HG03575 (cell line): Measurements from ENCODE around the gene SLC49A3.
"Not testable (repeated sequence)": the region's sequence is repeated elsewhere in the genome, so short reads cannot be mapped to it uniquely, and the experiment has no call there.

Experiments used
- ATAC-seq: cut with Tn5 transposase; IDR thresholded peaks from one replicate; pipeline ENCODE4 v1.9.1; 2021; ENCODE audit not compliant: unreplicated experiment, insufficient number of reproducible peaks, low FRiP score; ENCODE audit errors: extremely low read depth

The SLC49A3 gene

GRCh38 chr4:674172-675035 is 14.5 kb downstream of the SLC49A3 start, which contains the start of the genes ATP5ME and MYL5:
Gene ATP5ME (minus strand): TSS chr4:674276. CDS start chr4:674247, 29 bp downstream.
Gene MYL5 (plus strand): TSS chr4:674542. CDS start chr4:678027, 3,485 bp downstream.
- peak; percentile 58 for ATAC-seq

DNA sequence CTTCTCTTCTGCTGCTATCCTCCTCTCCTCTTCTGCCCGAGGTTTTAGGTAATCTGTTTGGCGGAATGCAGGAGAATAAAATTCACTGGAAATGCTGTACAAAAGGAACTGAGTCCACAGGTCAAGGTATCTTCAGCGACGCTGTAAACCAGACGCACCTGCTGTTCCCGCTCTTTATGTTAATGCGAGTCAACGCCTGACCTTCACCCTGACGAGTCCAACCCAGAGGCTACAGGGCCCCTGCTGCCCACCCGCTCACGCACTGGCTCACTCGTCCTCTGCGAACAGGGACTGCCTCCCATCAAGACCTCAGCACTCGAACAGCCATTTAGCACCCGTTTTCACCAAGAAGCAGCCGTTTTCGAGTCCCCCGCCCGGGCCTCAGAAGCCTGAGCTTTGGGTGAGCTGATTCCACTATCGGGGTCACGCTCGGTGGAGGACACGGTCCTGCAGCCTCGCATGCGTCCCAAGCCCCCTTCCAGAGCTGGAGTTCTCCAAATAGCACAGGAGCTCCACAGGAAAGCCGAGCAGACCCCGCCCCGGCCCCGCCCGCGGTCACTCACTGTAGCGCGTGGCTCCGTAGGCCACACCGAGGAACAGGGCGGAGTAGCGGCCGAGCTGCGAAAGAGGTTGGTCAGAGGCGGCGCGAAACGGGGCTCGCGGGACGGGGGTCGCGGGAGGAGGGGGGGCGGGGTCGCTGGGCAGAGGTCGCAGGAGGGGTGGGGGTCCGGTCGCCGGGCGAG is 15.4 kb downstream of the SLC49A3 start:
- ATAC-seq = no peak

- no peak for ATAC-seq
Observed at GRCh38 chr4:671769-672168, 17.2 kb downstream of the SLC49A3 start.

DNA sequence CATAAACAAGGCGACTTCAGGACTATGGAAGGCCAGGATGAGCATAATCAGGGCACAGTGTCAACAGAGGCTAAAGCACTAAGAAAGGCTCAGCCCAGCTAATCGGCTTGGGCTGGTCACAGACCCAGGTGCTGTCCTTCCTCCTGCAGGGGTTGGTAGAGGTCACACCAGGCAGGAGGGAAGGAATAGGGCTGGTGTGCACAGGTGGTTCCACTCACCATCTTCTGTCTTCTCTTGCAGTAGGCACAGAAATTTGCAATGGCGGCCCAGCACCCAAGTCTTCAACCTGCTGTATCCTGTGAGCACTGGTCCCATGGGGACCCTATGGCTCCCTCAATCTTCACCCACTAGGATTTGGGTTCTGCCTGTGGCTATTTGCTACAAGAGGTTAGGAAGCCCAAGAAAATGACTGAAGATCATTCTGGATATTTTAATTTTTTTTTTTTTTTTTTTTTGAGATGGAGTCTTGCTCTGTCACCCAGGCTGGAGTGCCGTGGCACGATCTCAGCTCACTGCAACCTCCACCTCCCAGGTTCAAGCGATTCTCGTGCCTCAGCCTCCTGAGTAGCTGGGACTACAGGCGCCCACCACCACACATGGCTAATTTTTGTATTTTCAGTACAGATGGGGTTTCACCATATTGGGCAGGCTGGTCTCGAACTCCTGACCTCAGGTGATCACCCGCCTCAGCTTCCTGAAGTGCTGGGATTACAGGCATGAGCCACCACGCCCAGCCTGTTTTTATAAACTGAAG is 19.0 kb downstream of the SLC49A3 start:
- ATAC-seq = not testable (repeated sequence)

DNA sequence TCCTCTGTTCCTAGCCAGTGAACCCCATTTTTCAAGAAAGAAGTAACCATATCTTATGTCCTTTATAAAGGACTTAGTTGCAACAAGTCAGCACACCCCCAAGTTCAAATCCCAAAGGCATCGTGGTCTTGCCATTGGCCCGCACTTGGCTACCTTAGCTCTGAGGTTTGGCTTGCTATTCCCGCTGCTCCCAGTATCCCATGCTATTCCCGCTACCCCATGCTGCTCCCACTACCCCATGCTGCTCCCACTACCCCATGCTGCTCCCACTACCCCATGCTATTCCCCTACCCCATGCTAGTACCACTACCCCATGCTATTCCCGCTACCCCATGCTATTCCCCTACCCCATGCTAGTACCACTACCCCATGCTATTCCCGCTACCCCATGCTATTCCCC is 20.7 kb downstream of the SLC49A3 start:
- not testable (repeated sequence) for ATAC-seq

DNA sequence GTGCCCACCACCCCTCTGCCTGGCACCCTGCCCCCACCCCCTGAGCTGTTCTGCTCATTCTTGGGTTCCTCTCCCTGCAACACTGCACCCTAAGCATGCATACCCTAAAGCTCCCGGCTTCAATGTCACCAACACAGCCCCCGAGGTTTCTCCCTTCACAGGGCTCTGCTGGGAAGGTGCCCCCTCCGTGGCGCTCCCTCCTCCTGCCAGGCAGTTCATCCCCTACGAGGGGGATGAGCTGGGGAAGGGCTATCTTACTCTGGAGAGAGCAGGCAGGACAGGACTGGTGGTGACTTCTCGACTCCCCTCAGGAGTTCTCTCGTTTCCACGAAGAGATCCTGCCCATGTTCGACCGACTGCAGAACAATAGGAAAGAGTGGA is 21.4 kb downstream of the SLC49A3 start:
- ATAC-seq = no peak

DNA sequence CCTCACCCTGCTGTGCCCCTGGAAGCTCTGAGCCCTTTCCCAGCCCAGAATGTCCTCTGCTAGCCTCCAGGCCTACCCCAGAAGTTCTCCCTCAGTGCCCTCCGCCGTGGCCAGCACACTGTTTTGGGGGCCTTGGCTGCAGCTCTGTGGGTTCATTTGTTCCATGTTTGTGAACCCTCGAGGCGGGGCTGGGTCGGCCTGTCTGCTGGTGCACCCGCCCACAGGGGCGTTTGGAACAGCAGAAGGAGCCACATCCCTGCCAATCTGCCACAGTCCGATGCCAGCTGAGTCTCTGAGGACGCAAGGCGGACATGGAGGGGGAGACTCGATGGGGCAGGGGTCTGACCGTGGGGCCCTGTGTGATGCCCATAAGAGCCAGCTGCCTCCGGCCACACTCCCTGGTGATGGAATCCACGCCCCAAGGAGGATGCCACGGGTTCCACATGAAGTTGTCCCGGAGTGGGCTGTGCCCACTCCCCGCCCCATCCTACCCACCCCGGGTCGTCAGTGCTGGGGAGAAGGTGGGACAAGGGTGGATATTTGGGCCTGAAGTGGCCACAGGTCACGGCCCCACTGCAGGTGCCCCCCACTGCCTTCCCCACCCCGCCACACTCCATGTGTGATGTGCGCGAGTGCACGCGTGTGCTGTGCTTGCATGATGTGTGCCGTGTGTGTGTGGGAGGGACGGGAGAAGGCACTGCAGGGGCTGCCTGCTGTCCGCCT is 22.0 kb downstream of the SLC49A3 start:
- ATAC-seq = no peak

DNA sequence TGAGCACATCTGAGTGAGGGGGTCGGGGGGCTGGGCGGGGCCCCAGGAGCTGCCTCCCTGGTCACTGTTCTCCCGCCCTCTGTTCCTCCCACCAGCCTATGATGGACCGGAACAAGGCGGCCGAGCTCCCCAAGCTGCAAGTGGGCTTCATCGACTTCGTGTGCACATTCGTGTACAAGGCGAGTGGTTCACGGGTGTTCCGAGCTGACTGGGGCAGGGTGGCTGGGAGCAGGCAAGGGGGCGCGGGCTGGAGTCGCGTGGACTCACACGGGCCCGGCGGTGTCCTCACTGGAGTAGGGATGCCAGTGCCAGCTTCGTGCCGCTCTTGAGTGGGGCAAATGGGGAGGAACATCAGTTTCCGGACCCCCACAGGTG is 22.5 kb downstream of the SLC49A3 start:
- no peak for ATAC-seq

DNA sequence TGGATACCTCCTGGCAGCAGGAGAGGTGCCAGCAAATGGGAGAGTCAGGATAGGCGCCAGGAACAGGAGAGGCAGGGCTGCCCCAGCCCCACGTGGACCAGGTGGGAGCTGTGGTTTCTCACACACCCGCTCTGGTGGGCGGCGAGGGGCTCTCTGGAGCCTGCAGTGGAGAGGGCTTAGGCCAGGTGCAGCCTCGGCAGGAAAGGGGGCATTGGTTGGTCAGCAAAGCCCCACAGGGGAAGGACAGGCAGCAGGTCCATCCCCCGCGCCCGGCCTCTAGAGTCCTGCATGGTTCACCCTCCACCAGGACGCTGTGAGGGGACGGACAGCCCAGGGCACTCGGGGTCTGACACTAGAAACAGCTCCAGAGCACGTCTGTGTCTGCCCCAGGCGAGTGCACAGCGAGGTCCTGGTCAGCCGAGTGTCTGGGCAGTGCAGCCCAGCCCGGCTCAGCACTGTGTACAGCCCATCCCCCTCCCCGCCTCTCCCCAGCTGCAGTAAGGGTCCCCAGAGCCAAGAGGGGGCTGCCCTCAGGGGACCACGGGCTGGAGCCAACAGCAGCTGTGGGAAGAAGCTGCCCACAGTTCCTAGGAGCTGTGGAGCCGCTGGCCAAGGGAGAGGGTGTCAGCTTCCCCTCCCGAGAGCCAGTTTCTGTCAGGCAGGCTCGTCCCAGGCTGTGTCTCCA is 23.1 kb downstream of the SLC49A3 start:
- ATAC-seq = no peak

DNA sequence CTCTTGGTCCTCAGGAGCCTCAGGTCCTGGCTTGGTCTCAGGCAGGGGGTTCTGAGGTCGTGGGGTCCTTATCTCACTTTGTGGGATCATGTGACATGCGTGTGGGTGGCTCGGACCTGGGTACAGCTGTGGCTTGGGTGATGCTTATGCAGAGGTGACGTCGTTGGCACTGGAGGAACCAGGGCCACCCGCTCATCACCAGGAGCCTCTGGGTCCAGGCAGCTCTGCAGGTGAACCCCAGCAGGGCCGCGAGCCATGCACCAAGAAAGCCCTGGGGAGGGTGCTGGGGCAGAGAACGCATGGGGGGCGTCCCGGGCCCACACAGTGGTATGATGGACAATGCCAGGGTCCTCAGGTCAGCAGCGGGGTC is 23.6 kb downstream of the SLC49A3 start:
- no peak for ATAC-seq

DNA sequence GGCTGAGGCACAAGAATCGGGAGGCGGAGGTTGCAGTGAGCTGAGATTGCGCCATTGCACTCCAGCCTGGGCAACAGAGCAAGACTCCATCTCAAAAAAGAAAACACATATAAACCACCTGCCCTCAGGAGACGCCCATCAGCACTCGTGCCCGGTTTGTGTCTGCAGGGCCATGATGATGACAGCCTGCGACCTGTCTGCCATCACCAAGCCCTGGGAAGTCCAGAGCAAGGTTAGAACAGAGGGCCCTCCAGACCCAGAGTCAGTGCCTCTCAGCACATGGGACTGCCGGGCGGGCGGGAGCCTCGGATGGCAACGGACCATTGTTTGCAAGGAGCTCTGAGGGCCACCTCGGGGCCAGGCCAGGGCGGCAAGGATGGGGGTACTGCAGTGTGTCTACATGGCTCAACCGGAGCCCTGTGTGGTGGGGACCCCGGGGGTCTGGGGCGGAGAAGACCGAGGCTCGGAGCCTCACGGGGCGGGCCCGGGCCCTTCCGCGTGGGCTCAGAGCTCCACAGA is 24.2 kb downstream of the SLC49A3 start:
- ATAC-seq = no peak

- ATAC-seq = no peak
Observed at GRCh38 chr4:663438-664428, 25.2 kb downstream of the SLC49A3 start.

GRCh38 chr4:663046-663437 is 25.9 kb downstream of the SLC49A3 start:
- ATAC-seq = no peak

DNA sequence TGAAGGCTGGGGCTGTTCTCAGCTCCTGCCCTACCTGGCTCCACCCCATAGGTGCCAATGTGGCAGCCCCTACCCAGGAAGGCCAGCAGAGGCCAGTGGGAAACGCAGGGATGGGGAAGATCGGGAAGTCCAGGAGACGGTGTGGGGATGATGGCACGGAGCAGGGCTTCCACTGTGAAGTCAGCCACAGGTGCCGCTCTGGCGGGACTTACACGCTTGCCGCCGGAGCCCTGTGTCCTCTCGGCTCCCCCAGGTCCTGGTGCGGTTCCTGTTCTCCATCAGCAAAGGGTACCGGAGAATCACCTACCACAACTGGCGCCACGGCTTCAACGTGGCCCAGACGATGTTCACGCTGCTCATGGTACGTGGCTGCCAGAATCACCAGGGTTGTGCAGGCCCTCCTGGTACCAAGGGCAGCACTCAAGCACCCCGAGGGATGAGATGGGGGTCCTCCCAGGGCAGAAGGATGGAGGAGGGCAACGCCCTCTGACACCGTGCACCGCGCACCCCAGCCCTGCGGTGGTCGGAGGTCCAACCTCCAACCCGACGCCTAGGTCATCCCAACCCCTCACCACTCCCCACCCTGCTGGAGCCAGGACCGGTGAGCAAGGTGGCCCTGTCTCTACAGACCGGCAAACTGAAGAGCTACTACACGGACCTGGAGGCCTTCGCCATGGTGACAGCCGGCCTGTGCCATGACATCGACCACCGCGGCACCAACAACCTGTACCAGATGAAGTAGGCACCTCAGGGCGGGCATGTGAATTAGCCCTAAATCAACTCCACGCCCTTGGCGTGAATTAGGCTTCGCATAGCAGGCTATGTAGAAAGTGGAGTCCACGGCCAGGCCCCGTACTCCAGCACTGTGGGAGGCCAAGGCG is 26.8 kb downstream of the SLC49A3 start:
- no peak for ATAC-seq

GRCh38 chr4:661231-661630 is 27.7 kb downstream of the SLC49A3 start:
- no peak for ATAC-seq

GRCh38 chr4:660401-660800 is 28.6 kb downstream of the SLC49A3 start:
- no peak for ATAC-seq
